HG02970 (cell line): Measurements from ENCODE around the gene UST.
"Not testable (repeated sequence)": the region's sequence is repeated elsewhere in the genome, so short reads cannot be mapped to it uniquely, and the experiment has no call there.

ENCODE experiments used
- ATAC-seq: cut with Tn5 transposase; IDR thresholded peaks from one replicate; pipeline ENCODE4 v1.9.1; 2021; ENCODE audit warnings: mild to moderate bottlenecking, moderate library complexity, moderate number of reproducible peaks; ENCODE audit not compliant: unreplicated experiment, low FRiP score

Gene UST

GRCh38 chr6:148829415-148830101 is 82.7 kb downstream of the UST start:
- no peak for ATAC-seq

- ATAC-seq: no peak
Observed at GRCh38 chr6:148830614-148831013, 83.8 kb downstream of the UST start.

GRCh38 chr6:148831064-148831463 is 84.2 kb downstream of the UST start:
- no peak for ATAC-seq

- no peak for ATAC-seq
Observed at GRCh38 chr6:148831531-148831930, 84.7 kb downstream of the UST start.

GRCh38 chr6:148835920-148836441 is 89.2 kb downstream of the UST start:
- no peak for ATAC-seq

- no peak for ATAC-seq
Observed at GRCh38 chr6:148836751-148837150, 89.9 kb downstream of the UST start.

GRCh38 chr6:148837941-148838340 is 91.1 kb downstream of the UST start:
- no peak for ATAC-seq

- ATAC-seq: no peak
Observed at GRCh38 chr6:148839044-148839443, 92.2 kb downstream of the UST start.

GRCh38 chr6:148840256-148840655 is 93.4 kb downstream of the UST start:
- ATAC-seq: no peak

GRCh38 chr6:148842296-148843019 is 95.6 kb downstream of the UST start:
- no peak for ATAC-seq

GRCh38 chr6:148845464-148845863 is 98.6 kb downstream of the UST start:
- ATAC-seq: no peak

- ATAC-seq: no peak
Observed at GRCh38 chr6:148846778-148847761, 100.2 kb downstream of the UST start.

- no peak for ATAC-seq
Observed at GRCh38 chr6:148848915-148849314, 102.1 kb downstream of the UST start.

- not testable (repeated sequence) for ATAC-seq
Observed at GRCh38 chr6:148849449-148849848, 102.6 kb downstream of the UST start.

- no peak for ATAC-seq
Observed at GRCh38 chr6:148850964-148851363, 104.1 kb downstream of the UST start.

- no peak for ATAC-seq
Observed at GRCh38 chr6:148851683-148852556, 105.1 kb downstream of the UST start.

GRCh38 chr6:148852688-148853087 is 105.9 kb downstream of the UST start:
- ATAC-seq: no peak

- not testable (repeated sequence) for ATAC-seq
Observed at GRCh38 chr6:148853113-148853512, 106.3 kb downstream of the UST start.

GRCh38 chr6:148854096-148854495 is 107.3 kb downstream of the UST start:
- ATAC-seq: no peak

- no peak for ATAC-seq
Observed at GRCh38 chr6:148854992-148855391, 108.2 kb downstream of the UST start.
